Head of caudate nucleus (tissue), 42 donors: ENCODE results near the gene FRMD7.
"Not testable (repeated sequence)": the region's sequence is repeated elsewhere in the genome, so short reads cannot be mapped to it uniquely, and the experiment has no call there.

Experiments
- DNase-seq, 42 donors: peaks; one replicate each; pipeline versions ENCODE4 v3.0.0 to v3.0.0-alpha.2; 2020 to 2021; ENCODE audit warnings: mixed read lengths in 7 of 42
- intact Hi-C: fragments of 100-400 bp; cut with DNase I; formaldehyde crosslinking; loops from one replicate; pipeline ENCODE4 v1.15.0; 2022

Gene FRMD7, protein sequence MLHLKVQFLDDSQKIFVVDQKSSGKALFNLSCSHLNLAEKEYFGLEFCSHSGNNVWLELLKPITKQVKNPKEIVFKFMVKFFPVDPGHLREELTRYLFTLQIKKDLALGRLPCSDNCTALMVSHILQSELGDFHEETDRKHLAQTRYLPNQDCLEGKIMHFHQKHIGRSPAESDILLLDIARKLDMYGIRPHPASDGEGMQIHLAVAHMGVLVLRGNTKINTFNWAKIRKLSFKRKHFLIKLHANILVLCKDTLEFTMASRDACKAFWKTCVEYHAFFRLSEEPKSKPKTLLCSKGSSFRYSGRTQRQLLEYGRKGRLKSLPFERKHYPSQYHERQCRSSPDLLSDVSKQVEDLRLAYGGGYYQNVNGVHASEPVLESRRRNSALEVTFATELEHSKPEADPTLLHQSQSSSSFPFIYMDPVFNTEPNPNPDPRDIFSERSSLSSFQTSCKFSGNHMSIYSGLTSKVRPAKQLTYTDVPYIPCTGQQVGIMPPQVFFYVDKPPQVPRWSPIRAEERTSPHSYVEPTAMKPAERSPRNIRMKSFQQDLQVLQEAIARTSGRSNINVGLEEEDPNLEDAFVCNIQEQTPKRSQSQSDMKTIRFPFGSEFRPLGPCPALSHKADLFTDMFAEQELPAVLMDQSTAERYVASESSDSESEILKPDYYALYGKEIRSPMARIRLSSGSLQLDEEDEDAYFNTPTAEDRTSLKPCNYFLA

DNA sequence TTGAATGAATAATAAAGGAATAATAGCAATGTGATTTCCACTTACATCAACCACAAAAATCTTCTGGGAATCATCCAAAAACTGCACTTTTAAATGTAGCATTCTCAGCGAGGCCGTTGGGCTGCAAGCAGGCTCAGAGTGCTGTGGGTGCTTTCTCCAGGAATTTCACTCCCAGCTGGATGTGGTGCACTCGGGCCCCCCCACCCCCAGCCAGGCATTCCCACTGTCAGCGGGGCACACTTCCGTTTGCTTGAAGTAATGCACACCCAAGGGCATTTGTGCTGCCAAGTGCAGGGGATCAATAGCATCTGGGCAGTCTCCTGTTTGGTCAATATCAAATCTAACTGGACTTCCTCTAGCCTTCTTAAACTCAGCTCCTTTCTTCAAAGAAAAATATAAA, at the start of gene FRMD7:
FRMD7 (minus strand) TSS at position 278 of the 400 bp plus-strand sequence; CDS start at position 102, 176 bp downstream.
- intact Hi-C loops, result no loop called here
- DNase-seq, result no peak

DNA sequence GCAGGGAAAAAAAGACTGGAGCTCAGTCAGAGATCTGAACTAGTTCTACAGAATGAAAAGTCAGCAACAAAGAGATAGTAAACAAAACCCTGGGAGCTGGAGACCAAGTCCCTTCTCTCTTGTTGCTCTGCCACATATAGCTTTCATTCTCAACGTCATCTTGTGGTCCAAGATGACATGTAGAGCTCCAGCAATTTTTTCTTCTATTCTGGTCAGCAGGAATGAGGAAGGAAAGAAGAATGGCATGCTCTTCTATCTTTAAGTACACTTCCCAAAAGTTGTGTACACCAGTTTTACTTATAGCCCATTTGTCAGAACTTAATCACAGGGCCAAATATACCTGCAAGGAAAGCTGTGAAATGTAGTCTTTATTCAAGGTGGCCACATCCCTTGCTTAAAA, 45.8 kb upstream of the FRMD7 start:
- no peak for DNase-seq
- intact Hi-C loops, result no loop called here

DNA sequence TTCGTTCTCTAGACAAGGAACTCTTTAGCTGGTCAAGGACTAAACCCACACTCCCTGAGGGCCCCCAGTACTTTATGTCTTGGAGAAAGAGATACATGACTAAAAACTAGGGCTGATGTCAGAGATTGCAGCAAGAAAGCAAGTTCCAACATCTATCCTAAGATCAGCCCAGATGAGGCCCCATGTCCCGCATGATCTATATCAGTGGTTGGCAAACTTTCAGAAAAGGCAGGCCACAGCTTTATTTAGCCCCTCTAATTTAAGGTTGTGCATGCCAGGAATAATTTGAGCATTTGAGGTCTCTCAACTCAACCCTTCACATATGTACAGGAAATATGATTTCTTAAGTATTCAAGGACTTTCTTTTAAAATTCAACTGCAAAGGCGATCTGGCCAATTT, 44.1 kb upstream of the FRMD7 start:
- DNase-seq, result no peak
- intact Hi-C loops, result no loop called here

DNA sequence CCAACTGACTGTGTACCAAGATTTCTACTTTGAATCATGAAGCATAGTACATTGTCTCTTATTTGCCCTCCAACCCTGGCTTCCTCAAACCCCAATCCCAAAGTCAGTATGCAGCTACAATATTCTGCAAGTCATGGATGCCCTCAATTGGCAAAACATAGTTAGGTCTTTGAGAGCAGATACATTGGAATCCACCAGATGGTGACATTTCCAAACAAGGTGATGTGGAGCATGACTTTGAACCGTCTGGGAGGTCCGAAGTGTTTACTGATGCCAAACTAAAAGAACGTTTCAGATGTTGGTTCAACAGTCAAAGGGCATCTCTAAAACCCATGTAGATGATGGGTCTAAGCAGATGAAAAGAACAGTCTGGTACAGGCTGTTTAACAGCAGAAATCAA, 43.7 kb upstream of the FRMD7 start:
- intact Hi-C loops, result no loop called here
- no peak for DNase-seq

DNA sequence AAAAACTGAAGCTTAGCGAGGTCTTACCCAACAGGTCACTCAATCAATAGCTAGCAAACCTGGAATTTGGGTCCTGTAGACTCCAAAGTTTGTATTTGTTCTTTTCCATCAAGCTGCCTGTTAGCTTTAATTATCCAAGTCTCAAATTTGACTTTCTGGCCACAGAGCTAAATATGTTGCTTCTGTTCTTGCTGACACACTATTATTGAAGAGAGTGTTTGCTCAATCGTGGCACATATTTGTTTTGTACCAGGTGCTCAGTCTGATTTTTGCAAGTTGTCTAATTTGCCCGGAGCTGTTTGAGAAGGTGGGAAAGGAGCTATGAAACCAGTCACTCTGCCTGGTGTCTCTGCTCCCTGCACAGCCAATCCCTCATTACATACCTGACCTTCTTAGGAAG, 41.7 kb upstream of the FRMD7 start:
- no peak for DNase-seq
- intact Hi-C loops, result no loop called here

DNA sequence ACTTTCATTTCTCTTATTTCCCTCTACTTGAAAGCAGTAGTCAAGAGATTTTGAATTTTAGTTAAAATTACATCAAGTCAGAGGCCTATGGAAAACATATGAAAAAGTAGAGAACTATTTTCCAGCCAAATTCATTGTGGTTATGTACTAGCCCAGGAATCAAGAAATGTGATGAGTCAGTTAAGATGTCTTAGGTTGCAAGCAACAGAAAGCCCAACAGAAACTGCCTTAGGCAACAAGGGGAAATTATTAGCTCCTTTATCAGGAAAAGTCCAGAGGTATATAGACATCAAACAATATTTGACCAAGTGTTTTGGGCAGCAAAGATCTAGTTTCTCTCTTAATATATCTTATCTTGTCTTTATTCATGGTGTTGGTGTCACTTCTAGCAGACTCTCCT, 37.8 kb upstream of the FRMD7 start:
- intact Hi-C loops, result no loop called here
- DNase-seq, result no peak

DNA sequence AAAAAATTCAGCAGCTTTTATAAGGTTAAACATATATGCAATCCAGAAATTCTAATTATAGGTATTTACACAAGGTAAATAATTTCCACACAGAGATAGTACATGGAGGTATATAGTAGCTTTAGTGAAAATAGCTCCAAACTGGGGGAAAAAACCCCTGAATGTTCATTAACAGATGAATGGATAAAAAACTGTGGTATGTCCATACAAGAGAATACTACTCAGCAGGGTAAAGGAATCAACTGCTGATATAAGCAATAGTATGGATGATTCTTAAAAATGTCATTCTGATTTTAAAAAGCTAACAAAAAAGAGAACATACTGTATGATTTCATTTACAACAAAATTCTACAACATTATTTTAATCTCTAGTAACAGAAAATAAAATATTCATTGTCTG, 37.2 kb upstream of the FRMD7 start:
- intact Hi-C loops, result no loop called here
- no peak for DNase-seq

DNA sequence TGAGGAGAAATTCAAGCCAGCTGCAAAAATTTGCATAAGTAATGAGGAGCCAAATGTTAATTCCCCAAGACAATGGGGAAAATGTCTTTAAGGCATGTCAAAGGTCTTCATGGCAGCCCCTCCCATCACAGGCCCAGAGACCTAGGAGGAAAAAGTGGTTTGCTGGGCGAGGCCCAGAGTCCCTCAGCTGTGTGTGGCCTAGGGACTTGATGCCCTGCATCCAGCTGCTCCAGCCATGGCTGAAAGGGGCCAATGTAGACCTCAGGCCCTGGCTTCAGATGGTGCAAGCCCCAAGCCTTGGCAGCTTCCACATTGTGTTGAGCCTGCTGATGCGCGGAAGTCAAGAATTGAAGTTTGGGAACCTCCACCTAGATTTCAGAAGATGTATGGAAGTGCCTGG, 35.3 kb upstream of the FRMD7 start:
- DNase-seq, intact Hi-C loops: not testable (repeated sequence)

DNA sequence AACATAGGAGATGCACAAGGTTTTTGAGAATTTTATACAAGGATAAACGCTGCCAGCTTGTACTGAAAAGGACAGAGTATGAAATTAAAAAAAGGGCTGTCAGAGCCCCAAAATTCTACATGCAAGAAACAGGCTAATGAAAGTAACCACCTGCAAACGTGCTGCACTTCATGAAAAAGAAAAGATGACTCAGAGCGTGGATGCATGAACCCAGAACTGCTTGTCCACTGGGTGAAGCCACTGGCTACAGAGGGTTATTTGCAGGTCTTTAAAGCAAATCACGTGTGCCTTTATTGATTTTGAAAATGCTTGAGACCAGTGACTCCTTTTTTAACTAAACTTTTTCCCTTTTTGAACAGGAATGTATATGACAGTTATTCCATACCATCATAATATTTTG, 25.3 kb upstream of the FRMD7 start:
- no peak for DNase-seq
- intact Hi-C loops, result no loop called here

DNA sequence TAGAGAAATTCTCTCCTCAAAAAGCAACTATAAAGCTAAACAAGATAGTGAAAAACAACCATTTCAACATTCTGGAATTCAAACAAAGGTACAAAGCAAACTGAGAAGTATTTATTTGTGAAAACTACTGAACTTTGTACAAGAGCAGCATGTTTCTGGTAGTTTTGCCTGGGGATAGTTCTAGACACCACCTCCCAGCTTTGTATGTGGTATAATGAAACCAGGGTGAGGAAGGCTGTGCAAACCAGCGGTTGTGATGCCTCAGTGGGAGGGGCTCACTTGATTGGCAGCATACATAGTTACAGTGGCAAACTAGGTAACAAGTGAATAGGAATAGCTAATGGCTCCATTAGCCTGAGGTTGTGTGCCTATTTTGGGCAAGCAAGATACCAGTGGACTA, 18.6 kb upstream of the FRMD7 start:
- intact Hi-C loops, result no loop called here
- no peak for DNase-seq

DNA sequence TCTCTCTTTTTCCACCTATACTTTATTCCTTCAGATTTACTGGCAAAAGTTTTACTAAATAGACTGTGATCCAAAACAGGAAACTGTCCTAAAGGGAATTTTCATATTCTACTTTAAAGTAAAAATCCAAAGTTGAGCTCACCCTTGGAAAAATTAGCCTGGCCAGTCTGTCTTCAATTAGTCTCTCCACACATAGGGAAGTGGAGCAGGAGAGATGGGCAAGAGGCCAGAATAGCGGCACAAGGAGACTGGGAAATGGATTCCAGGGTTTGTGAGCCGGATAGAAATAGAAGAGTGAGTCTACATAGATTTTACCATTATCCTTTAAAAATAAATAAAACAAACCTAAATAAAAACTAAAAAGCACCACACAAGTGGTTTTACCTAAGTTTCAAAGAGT, 16.2 kb upstream of the FRMD7 start:
- DNase-seq, result peak in 1 of 42 donors; percentile 39
- intact Hi-C loops, result no loop called here

DNA sequence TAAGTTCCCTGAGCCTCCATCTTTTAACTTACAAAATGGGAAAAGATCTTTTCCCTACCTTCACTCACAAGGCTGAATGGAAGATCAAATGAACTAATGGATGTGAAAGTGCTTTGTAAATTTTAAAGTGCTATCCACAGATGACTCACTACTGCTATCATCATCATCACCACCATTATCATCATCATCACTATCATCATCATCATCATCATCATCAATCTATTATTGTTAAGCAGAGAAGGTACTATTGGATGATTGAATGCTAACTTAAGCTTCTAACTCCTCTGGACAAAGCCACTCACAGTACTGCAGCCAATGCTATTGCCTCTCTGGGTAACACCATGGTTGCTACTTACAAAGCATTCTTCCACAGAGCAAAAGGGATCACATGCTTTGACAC, 1.9 kb downstream of the FRMD7 start:
- DNase-seq, result no peak
- intact Hi-C loops, result no loop called here

DNA sequence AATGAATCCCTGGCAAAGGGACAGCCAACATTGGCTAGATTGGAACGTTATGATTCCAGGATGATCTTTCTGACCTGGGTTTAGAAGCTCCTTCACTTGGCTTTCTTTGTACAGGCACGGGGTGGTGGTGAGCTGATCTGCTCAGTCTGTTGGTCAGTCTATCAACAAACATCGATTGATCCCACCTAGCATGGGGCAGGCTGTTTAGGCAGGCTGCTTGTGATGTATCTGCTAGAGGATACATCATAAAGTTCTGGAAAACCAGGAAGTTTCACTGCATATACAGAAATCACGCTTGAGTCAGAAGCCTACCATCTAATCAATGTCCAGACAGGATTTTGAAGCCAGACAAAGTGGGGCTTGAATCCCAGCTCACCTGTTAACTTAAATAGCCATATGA, 6.9 kb downstream of the FRMD7 start:
- DNase-seq, result no peak
- intact Hi-C loops, result no loop called here

DNA sequence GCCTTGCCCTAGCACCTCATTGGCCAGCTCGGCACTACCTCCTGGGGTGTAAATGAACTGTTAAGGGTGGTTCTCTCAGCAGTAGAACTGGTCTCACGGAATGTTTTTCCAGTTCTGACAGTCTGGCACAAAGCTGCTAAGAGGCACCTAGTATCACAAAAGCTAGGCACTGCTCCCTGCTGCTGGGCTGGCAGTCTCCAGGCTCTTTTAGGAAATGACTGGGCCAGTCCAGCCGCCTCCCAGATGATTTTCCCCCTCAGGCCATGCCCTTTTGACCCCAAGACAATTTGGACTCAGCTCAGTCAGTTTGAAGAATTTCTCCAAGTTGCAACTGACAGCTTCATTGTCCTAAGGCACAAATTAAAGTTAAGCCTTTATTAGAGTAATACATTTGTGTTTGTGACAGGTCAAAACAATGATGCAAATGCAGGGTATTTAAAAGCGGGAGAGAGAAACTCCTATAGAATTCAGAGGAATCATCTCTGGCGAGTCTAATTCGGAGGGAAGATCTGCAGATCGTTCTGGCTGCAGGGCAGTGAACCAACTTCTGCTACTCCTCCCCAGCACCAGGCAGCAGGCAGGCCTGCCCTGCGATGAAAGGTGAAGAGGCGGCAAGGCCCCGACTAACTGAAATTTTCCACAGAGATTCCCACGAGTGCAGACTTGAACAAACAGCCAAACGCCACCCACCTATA, 7.9 kb downstream of the FRMD7 start:
- DNase-seq, result no peak
- intact Hi-C loops, result no loop called here

DNA sequence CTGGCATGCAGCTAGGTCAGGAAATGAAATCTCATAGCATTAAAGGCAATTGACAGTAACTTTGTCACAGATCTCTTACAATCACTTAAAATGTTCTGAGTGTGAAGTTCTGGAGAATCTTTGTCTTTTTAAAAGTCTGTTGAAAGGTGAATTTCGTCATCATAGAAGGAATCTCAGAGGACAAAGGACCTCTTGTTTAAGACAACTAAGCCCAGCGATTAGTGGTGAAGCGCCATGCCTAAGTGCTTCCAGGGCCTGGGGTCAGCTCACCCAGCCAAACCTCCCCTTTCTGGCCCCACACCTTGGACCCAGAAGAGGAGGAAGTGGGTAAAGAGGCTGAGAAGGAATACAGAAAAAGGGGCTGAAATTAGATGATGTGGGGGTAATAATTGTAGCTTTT, 8.5 kb downstream of the FRMD7 start:
- intact Hi-C loops, result no loop called here
- no peak for DNase-seq

DNA sequence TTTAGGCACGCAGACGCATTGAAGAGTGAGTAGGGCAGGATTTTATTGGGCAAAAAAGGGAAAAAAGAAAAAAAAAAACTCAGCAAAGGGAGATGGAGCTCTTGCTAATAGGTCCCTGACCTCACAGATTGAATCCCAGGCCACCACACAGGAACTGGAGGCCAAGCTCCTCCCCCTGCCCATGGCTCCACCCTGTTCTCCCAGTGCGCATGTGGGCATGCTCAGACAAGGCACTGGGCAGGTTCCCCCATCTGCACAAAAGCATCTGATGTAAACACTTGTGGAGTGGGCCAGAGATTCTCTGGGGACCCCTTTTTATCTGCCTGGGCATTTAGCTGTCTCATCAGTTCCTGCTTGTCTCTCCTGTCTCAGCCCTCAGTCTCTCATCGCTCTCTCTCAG, 9.5 kb downstream of the FRMD7 start:
- no peak for DNase-seq
- intact Hi-C loops, result no loop called here

DNA sequence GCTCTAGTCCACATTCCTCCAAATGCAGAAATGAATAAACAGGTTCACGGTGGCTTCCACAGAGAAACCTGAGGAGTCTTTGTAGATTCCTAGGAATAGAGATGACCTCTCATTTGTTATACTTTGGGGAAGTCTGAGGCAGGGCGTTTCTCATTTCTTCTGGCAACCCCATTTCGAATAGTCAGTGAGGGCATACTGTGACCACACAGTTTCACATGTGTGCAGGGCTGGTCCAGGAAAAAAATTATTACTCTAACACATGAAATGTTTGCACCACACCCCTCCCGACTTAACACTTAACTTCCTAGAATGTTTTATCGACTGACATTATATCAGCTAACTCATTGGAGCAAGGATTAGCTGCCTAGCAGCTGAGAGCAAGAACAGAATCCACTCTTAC, 12.0 kb downstream of the FRMD7 start:
- no peak for DNase-seq
- intact Hi-C loops, result no loop called here

DNA sequence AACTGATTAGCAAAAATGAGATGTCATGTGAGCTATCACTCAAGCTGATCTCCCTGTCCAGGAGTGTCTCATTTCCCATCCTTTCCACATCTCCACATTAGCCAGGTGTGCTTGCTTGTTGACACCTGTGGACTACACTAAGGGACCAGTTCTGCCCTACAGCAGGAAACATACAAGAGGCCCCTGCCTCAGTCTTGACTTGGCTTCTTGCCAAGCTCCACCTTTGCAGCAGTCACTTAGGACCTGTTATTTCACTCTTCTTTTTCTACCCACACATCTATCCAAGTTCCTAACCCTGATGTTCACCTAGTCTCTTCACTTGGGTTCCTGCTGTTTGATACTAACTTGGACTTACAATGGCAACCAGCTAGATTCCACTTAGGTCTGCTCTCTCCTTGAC, 13.2 kb downstream of the FRMD7 start:
- intact Hi-C loops, result no loop called here
- no peak for DNase-seq

DNA sequence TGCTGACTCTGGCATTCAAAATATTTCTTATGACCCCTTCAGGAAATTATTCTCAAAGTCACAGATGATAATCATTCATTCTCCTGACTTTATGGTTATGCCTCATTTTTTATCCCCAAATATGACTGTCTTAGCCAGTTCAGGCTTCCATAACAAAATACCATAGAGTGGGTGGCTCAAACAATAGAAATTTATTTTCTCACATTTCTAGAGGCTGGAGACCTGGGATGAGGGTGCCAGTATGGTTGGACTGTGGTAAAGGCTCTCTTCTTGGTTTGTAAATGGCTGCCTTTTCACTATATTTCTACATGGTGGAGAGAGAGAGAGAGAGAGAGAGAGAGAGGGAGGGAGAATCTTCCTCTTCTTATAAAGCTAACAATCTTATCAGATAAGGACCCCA, 20.5 kb downstream of the FRMD7 start:
- no peak for DNase-seq
- intact Hi-C loops, result no loop called here

DNA sequence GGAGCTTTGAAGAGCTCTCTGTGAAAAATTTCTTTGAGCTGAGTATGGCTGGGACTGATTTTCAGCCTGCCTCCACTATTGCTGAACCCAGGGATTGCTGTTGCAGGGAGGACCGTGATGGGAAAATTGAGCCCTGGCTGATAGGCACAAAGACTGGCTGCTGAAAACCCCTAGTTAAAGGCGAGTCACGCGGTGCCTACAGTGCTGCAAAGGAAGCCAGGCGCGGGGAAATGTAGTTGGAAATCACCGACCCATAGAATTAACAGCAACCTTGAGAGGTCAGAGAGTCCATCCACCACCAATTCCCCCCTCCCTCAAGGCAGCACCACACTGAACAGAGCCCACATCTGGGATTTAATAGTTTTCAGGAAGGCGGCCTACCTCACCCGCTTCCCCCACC, 26.0 kb downstream of the FRMD7 start:
- DNase-seq, result no peak
- intact Hi-C loops, result no loop called here
